HG03460 (cell line): ENCODE data around the gene CSF2RB.

Source experiments
- ATAC-seq: cut with Tn5 transposase; IDR thresholded peaks from one replicate; pipeline ENCODE4 v1.9.1; 2021; ENCODE audit not compliant: unreplicated experiment

The CSF2RB gene

DNA sequence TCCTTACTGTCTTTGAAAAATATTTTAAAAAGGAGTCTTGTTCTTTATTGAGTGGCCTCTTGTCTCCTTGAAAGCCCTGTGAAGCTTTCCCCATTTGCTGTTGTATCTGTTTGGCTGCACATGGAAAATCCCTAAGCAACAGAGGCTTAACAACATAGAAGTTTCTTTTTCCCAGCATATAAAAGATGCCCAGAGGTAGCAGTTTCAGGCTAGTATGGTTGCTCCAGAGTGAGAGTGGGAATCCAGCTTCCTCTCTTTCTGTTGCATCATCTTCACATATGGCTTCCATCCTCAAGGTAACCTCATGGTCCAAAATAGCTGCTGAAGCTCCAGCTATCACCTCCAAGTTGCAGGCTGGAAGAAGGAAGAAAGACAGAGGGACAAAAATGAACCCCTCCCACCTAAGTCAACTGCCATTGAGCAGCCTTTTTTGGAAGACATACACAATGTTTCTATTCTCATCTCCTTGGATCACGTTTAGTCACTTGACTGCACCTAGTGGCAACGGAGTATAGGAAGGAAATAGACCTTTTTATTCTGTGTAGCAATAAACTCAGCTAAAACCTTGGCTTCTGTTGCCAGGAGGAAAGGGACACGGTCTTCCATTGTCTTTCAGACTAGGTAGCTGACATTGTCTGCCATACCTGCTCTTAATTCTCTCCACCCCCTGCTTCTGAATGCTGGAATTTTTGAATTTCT lies 5.3 kb downstream of the CSF2RB start:
- ATAC-seq = no peak

- ATAC-seq = no peak
These were observed 8.1 kb downstream of the CSF2RB start for GRCh38 chr22:36921309-36922104.

DNA sequence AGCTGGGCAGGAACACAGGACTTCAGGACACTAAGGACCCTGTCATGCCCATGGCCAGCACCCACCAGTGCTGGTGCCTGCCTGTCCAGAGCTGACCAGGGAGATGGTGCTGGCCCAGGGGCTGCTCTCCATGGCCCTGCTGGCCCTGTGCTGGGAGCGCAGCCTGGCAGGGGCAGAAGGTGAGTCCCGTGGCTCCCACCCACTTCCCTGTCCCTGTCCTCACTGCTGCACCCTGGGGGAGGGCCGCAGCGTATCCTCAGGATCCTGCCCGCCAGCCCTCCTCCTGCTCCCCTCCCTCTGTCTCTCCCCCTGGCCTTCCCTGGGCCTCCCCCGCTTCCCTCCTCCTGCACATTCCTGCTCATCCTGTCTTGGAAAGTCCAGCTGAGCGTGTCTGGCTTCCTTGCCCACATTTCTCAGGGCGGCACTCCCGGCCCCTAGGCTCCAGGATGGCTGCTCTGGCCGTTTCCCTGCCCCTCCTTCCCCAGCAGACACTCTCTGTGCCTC lies 8.7 kb downstream of the CSF2RB start:
- no peak for ATAC-seq

- no peak for ATAC-seq
These were observed 9.3 kb downstream of the CSF2RB start for GRCh38 chr22:36922711-36923110.

GRCh38 chr22:36923131-36923788 lies 9.8 kb downstream of the CSF2RB start:
- ATAC-seq = no peak

- ATAC-seq = no peak
These were observed 10.8 kb downstream of the CSF2RB start for GRCh38 chr22:36924151-36924698.

- ATAC-seq = no peak
These were observed 12.2 kb downstream of the CSF2RB start for GRCh38 chr22:36925388-36926290.

DNA sequence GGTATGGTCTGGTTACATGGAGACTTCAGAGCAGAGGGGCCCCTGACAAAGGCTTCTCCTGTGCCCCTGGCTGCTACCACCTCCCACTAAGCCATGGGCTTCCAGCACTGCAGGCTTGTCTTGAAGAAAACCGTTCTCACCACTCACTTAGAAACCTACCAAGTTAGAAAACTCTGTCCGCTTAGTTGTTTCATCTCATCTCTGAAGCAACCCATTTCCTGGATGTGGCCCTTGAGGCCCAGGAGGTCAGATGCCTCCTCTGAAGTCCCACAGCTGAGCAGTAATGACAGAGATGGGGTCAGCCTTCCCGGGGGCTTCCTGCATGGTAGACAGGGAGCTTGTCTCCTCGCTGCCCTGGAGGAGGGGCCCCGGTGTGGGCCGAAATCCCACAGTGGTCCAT lies 12.9 kb downstream of the CSF2RB start:
- no peak for ATAC-seq

- no peak for ATAC-seq
These were observed 13.4 kb downstream of the CSF2RB start for GRCh38 chr22:36926721-36927435.

GRCh38 chr22:36927671-36928070 lies 14.2 kb downstream of the CSF2RB start:
- ATAC-seq = no peak

DNA sequence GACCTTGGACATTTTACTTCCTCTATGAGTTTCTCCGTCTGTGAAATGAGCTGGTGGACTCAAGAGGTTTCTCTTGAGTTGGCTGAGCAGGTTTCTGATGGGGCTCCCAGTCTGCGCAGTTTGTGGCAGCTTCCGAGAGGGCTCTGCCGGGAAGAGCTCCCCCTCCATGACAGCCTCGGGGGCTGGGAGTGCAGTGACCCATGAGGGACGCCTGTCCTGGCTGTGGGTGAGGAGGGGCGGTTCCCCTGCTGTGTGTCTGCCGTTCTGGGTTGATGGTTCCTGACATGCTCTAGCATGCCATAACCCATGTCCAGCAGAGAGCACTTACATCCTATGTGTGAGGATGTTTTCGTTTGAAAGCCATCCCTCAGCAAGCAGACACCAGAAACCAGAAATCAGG lies 14.8 kb downstream of the CSF2RB start:
- ATAC-seq = no peak

- no peak for ATAC-seq
These were observed 15.5 kb downstream of the CSF2RB start for GRCh38 chr22:36928786-36929535.

DNA sequence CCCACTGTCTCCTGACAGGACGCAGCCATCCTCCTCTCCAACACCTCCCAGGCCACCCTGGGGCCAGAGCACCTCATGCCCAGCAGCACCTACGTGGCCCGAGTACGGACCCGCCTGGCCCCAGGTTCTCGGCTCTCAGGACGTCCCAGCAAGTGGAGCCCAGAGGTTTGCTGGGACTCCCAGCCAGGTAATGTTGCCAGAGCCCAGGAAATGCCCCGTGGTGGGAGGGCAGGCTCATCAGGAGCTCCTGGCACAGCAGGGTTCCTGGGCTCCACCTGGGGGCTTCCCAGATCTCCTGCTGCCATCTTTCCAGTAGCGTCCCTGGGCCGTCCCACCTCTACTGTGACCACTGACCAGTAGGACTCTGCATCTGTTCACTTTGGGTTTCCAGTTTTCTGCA lies 16.2 kb downstream of the CSF2RB start:
- ATAC-seq = no peak

DNA sequence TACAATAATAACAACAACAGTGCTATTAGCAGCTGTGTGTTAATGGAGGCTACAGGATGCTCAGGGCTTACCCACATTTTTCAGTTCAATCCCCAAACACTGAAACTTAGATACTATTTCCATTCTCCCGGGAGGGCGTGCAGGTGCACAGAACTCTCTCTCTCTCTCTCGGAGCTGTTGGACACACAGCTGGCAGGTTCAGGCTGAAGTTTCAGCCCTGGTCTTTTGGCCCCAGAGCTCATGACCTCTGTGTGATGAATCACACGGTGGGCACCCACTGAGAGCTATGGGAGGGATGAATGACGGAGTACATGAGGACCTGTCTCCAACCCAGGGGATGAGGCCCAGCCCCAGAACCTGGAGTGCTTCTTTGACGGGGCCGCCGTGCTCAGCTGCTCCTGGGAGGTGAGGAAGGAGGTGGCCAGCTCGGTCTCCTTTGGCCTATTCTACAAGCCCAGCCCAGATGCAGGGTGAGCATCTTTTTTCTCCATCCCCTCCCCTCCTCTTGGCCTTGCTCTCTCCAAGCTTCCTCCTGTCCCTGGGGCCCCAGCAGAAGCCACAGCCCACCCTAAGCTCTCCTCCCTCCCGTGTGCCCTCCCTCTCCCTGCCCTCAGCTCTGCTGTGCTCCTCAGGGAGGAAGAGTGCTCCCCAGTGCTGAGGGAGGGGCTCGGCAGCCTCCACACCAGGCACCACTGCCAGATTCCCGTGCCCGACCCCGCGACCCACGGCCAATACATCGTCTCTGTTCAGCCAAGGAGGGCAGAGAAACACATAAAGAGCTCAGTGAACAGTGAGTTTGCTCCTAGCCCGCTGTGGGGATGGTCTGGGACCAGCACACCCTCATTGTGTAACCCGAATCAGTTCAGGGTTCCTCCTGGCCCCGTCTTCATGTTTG lies 16.9 kb downstream of the CSF2RB start:
- ATAC-seq = no peak

- no peak for ATAC-seq
These were observed 18.0 kb downstream of the CSF2RB start for GRCh38 chr22:36931446-36931845.

GRCh38 chr22:36933629-36934417 lies 20.4 kb downstream of the CSF2RB start:
- no peak for ATAC-seq
